ENCODE data around the gene SF1. TPM values are rescaled to one million over a fixed set of nuclear protein-coding genes. Genes with fewer than 3 reads are reported as not detected.

SF1 gene
- total RNA-seq, 1 experiment from 2014 or later, result 386 TPM

- H3K4me1 ChIP-seq, result peaks cover 16% of the 10 kb centered on the region
- DNase-seq, result no peak
- no peak for TF ChIP-seq CTCF (IDR thresholded peaks at IDR 0.05; ENCODE audit: insufficient read depth in 1 of 2, low read depth in 1 of 2, low read length in 1 of 2, severe bottlenecking in 1 of 2, unreplicated experiment in 1 of 2)
- Mint-ChIP-seq H3K4me3 (ENCODE audit: unreplicated experiment) (no peak overlapping the region), H3K27me3 (ENCODE audit: insufficient read depth, unreplicated experiment) (no peaks in the 10 kb centered on the region), H3K4me1 (ENCODE audit: low read depth, unreplicated experiment) (peaks cover 9% of the 10 kb centered on the region), H3K9me3 (ENCODE audit: unreplicated experiment) (no peaks in the 10 kb centered on the region), H3K36me3 (ENCODE audit: insufficient read depth, unreplicated experiment) (peaks cover 21% of the 10 kb centered on the region), H3K27ac (ENCODE audit: unreplicated experiment) (peak overlapping the region; percentile 42)
- POLR2A ChIA-PET, result no interaction called here
- no peaks in the 10 kb centered on the region for H3K27me3 ChIP-seq (replicated peaks; ENCODE audit: control insufficient read depth, insufficient read depth, low read length)
- H3K36me3 ChIP-seq (ENCODE audit: control insufficient read depth, insufficient read depth, low read length), result peaks cover 2% of the 10 kb centered on the region; the same call in 1 of the 2 replicates
- H3K4me3 ChIP-seq (ENCODE audit: low read depth, low read length), result no peak overlapping the region
- CTCF ChIA-PET, result no interaction called here
- intact Hi-C loops (cut with micrococcal nuclease; ENCODE audit: unreplicated experiment), result no loop called here
- no TSS peak for BruUV-seq (replicated peaks)
- no peaks in the 10 kb centered on the region for H3K9me3 ChIP-seq
Observed at GRCh38 chr11:64805481-64805880, 27.1 kb upstream of the SF1 start.

- no peak for TF ChIP-seq CTCF (IDR thresholded peaks at IDR 0.05; ENCODE audit: insufficient read depth in 1 of 2, low read depth in 1 of 2, low read length in 1 of 2, severe bottlenecking in 1 of 2, unreplicated experiment in 1 of 2)
- peak overlapping the region; percentile 87 for H3K4me3 Mint-ChIP-seq (ENCODE audit: unreplicated experiment)
- Histone ChIP-seq H3K27me3 (replicated peaks; ENCODE audit: control insufficient read depth, insufficient read depth, low read length) (no peaks in the 10 kb centered on the region), H3K9me3 (no peaks in the 10 kb centered on the region), H3K4me1 (peaks cover 16% of the 10 kb centered on the region), H3K36me3 (ENCODE audit: control insufficient read depth, insufficient read depth, low read length) (peaks cover 2% of the 10 kb centered on the region; the same call in 1 of the 2 replicates), H3K4me3 (ENCODE audit: low read depth, low read length) (peak overlapping the region; percentile 59)
- H3K27ac Mint-ChIP-seq (ENCODE audit: unreplicated experiment), result peak overlapping the region; percentile 76
- H3K4me1 Mint-ChIP-seq (ENCODE audit: low read depth, unreplicated experiment), result peaks cover 9% of the 10 kb centered on the region
- no peaks in the 10 kb centered on the region for H3K27me3 Mint-ChIP-seq (ENCODE audit: insufficient read depth, unreplicated experiment)
- peak in 1 of 2 experiments; percentile 15 for DNase-seq
- peaks cover 16% of the 10 kb centered on the region for H3K36me3 Mint-ChIP-seq (ENCODE audit: insufficient read depth, unreplicated experiment)
- CTCF ChIA-PET, result interaction anchor here (0.8 to 1.0 kb wide), 2 partner anchors 26 to 40 kb away, joined by 3 to 8 read pairs; partner anchors contain the start of genes CDC42BPG and SF1
- BruUV-seq (replicated peaks), result no TSS peak
- POLR2A ChIA-PET, result interaction anchor here (0.6 to 1.9 kb wide), 3 partner anchors 26 to 693 kb away, joined by 3 to 18 read pairs (median 3); partner anchors contain the start of genes CDC42BPG and SF1
- intact Hi-C loops (cut with micrococcal nuclease; ENCODE audit: unreplicated experiment), result loop anchor here (5.0 kb wide), 2 partner anchors 38 to 88 kb away; partner anchors contain the start of gene CDC42BPG
- H3K9me3 Mint-ChIP-seq (ENCODE audit: unreplicated experiment), result no peaks in the 10 kb centered on the region
Observed at GRCh38 chr11:64804346-64805210, 26.2 kb upstream of the SF1 start.

- BruUV-seq (replicated peaks), result TSS peak; percentile 85
- peaks cover 16% of the 10 kb centered on the region for H3K4me1 ChIP-seq
- no peaks in the 10 kb centered on the region for H3K9me3 ChIP-seq
- Mint-ChIP-seq H3K36me3 (ENCODE audit: insufficient read depth, unreplicated experiment) (peaks cover 16% of the 10 kb centered on the region), H3K27me3 (ENCODE audit: insufficient read depth, unreplicated experiment) (no peaks in the 10 kb centered on the region), H3K4me1 (ENCODE audit: low read depth, unreplicated experiment) (peaks cover 9% of the 10 kb centered on the region), H3K27ac (ENCODE audit: unreplicated experiment) (peak overlapping the region; percentile 76), H3K9me3 (ENCODE audit: unreplicated experiment) (no peaks in the 10 kb centered on the region), H3K4me3 (ENCODE audit: unreplicated experiment) (peak overlapping the region; percentile 87)
- POLR2A ChIA-PET, result interaction anchor here (0.6 to 1.9 kb wide), 3 partner anchors 25 to 694 kb away, joined by 3 to 18 read pairs (median 3); partner anchors contain the start of genes CDC42BPG and SF1
- intact Hi-C loops (cut with micrococcal nuclease; ENCODE audit: unreplicated experiment), result loop anchor here (2.0 to 5.0 kb wide), 3 partner anchors 25 to 88 kb away; partner anchors contain the start of genes CDC42BPG and SF1
- no peaks in the 10 kb centered on the region for H3K27me3 ChIP-seq (replicated peaks; ENCODE audit: control insufficient read depth, insufficient read depth, low read length)
- CTCF ChIA-PET, result interaction anchor here (0.5 to 1.0 kb wide), 4 partner anchors 15 to 1010 kb away, joined by 3 to 8 read pairs (median 4); partner anchors contain the start of genes CDC42BPG and SF1
- H3K4me3 ChIP-seq (ENCODE audit: low read depth, low read length), result peak overlapping the region; percentile 59
- TF ChIP-seq CTCF (IDR thresholded peaks at IDR 0.05; ENCODE audit: insufficient read depth in 1 of 2, low read depth in 1 of 2, low read length in 1 of 2, severe bottlenecking in 1 of 2, unreplicated experiment in 1 of 2), result no peak
- no peak for DNase-seq
- H3K36me3 ChIP-seq (ENCODE audit: control insufficient read depth, insufficient read depth, low read length), result peaks cover 2% of the 10 kb centered on the region; the same call in 1 of the 2 replicates
Observed at GRCh38 chr11:64803846-64804345, 25.6 kb upstream of the SF1 start.
